CD4-positive, alpha-beta T cell (primary cell): ENCODE data around the gene DENND1A. TPM values are rescaled to one million over a fixed set of nuclear protein-coding genes. Genes with fewer than 3 reads are reported as not detected.

Experiments
- ATAC-seq: fragments of 200-7000 bp; cut with Tn5 transposase; one replicate; pipeline ENCODE4 v1.10.0; 2022; ENCODE audit warnings: mild to moderate bottlenecking; ENCODE audit not compliant: poor library complexity
- CTCF ChIA-PET: fragments of 350-600 bp; sonication (Branson Sonifier 250); formaldehyde crosslinking; loops from one replicate; lab custom pipeline; 2021; ENCODE audit warnings: antibody characterized with exemption, inconsistent platforms; lab: Charles Lee
- POLR2A ChIA-PET: fragments of 350-600 bp; sonication (Branson Sonifier 250); formaldehyde crosslinking; loops from one replicate; lab custom pipeline; 2021; ENCODE audit warnings: antibody characterized with exemption, inconsistent platforms; lab: Charles Lee
- DNase-seq, 14 experiments: peaks; one replicate each; pipeline ENCODE4 v3.0.0-alpha.2; 2013 to 2020; ENCODE audit warnings: mixed read lengths in 2 of 14
- H3K27ac ChIP-seq, 2 donors: one replicate each; pipeline versions ENCODE4 v1.5.1 to v1.7.0; 2013; ENCODE audit warnings: low read length in 2 of 2, low read depth in 1 of 2, mild to moderate bottlenecking in 1 of 2
- H3K27me3 ChIP-seq, 2 experiments: 1 replicate in 1 of 2; 2 replicates in 1 of 2; pipeline versions ENCODE4 v1.6.1 to v1.7.0; 2013; ENCODE audit warnings: low read length in 2 of 2, control low read depth in 1 of 2, mild to moderate bottlenecking in 1 of 2, moderate library complexity in 1 of 2; ENCODE audit not compliant: insufficient read depth in 2 of 2, control insufficient read depth in 1 of 2
- H3K36me3 ChIP-seq: one replicate; pipeline ENCODE4 v1.6.1; 2013; ENCODE audit warnings: low read length, control low read depth; ENCODE audit not compliant: insufficient read depth
- H3K4me1 ChIP-seq: one replicate; pipeline ENCODE4 v1.6.1; 2013; ENCODE audit warnings: low read length, control low read depth; ENCODE audit not compliant: insufficient read depth
- H3K4me3 ChIP-seq: one replicate; pipeline ENCODE4 v1.5.1; 2013; ENCODE audit warnings: mild to moderate bottlenecking, low read length, moderate library complexity
- H3K9me3 ChIP-seq, 2 experiments: 1 replicate in 1 of 2; 2 replicates in 1 of 2; pipeline versions ENCODE4 v1.6.1 to v1.7.0; 2013; ENCODE audit warnings: low read length in 2 of 2, mild to moderate bottlenecking in 2 of 2, control low read depth in 1 of 2, moderate library complexity in 1 of 2; ENCODE audit not compliant: control insufficient read depth in 1 of 2, insufficient read depth in 1 of 2
- H3K27ac Mint-ChIP-seq: one replicate; pipeline ENCODE4 v1.8.0; 2020; ENCODE audit warnings: mixed read lengths
- H3K27me3 Mint-ChIP-seq: one replicate; pipeline ENCODE4 v1.8.0; 2021; ENCODE audit warnings: mixed read lengths
- H3K36me3 Mint-ChIP-seq: one replicate; pipeline ENCODE4 v1.8.0; 2021; ENCODE audit warnings: low read depth, mixed read lengths
- H3K4me1 Mint-ChIP-seq: one replicate; pipeline ENCODE4 v1.8.0; 2021; ENCODE audit warnings: low read depth, mixed read lengths
- H3K4me3 Mint-ChIP-seq: one replicate; pipeline ENCODE4 v1.8.0; 2020; ENCODE audit warnings: mild to moderate bottlenecking, mixed read lengths
- H3K9me3 Mint-ChIP-seq: one replicate; pipeline ENCODE4 v1.8.0; 2020; ENCODE audit warnings: mixed read lengths
- CTCF ChIP-seq: fragments of 200-600 bp; IDR thresholded peaks from one replicate; pipeline ENCODE4 v1.8.0; 2022; ENCODE audit warnings: antibody characterized with exemption, mild to moderate bottlenecking
- intact Hi-C, 2 experiments: fragments of 100-400 bp; cut with DNase I in 1 of 2; cut with micrococcal nuclease in 1 of 2; formaldehyde crosslinking; loops; one replicate each; pipeline versions ENCODE4 v1.15.1 to v1.9.0; 2023 to 2025; cut with DNase I, micrococcal nuclease
- total RNA-seq, 174 experiments: library from RNA in 2 of 174; stranded (reverse) in 2 of 174; gene quantifications; one replicate each; pipeline ENCODE4 v1.2.3 and lab custom pipeline; 2021 to 2026

DENND1A gene
- total RNA-seq, 2 experiments from 2014 or later: 20.0 to 20.6 TPM

GRCh38 chr9:123591283-123591682 is 338.6 kb downstream of the DENND1A start:
- no peak overlapping the region for H3K4me3 Mint-ChIP-seq
- H3K9me3 Mint-ChIP-seq: peaks cover 4% of the 10 kb centered on the region
- H3K4me3 ChIP-seq: no peak overlapping the region
- no peak for DNase-seq
- H3K27ac Mint-ChIP-seq: no peak overlapping the region
- no peaks in the 10 kb centered on the region for H3K4me1 Mint-ChIP-seq
- ChIA-PET CTCF (no interaction called here), POLR2A (no interaction called here)
- no peaks in the 10 kb centered on the region for H3K27me3 Mint-ChIP-seq
- H3K4me1 ChIP-seq: no peaks in the 10 kb centered on the region
- no peaks in the 10 kb centered on the region for H3K27me3 ChIP-seq
- peaks cover 0 to 19% of the 10 kb centered on the region in 2 experiments for H3K9me3 ChIP-seq
- no peak for ATAC-seq
- TF ChIP-seq CTCF: no peak
- H3K36me3 Mint-ChIP-seq: peaks cover 60% of the 10 kb centered on the region
- H3K27ac ChIP-seq: no peak overlapping the region
- no peaks in the 10 kb centered on the region for H3K36me3 ChIP-seq
- intact Hi-C loops: loop anchor here in 1 of 2 experiments (5.0 kb wide), 1 partner anchor 51 kb away; no protein-coding TSS in a partner anchor

- ChIA-PET CTCF (no interaction called here), POLR2A (no interaction called here)
- peaks cover 4% of the 10 kb centered on the region for H3K9me3 Mint-ChIP-seq
- peaks cover 0 to 22% of the 10 kb centered on the region in 2 experiments for H3K9me3 ChIP-seq
- no peaks in the 10 kb centered on the region for H3K36me3 ChIP-seq
- no peaks in the 10 kb centered on the region for H3K27me3 ChIP-seq
- peaks cover 66% of the 10 kb centered on the region for H3K36me3 Mint-ChIP-seq
- TF ChIP-seq CTCF: no peak
- no peak overlapping the region for H3K4me3 ChIP-seq
- H3K4me1 Mint-ChIP-seq: no peaks in the 10 kb centered on the region
- no peak overlapping the region for H3K4me3 Mint-ChIP-seq
- H3K27ac Mint-ChIP-seq: no peak overlapping the region
- no peaks in the 10 kb centered on the region for H3K4me1 ChIP-seq
- intact Hi-C loops: loop anchor here in 1 of 2 experiments (5.0 kb wide), 1 partner anchor 52 kb away; no protein-coding TSS in a partner anchor
- DNase-seq (no peak), ATAC-seq (no peak)
- no peaks in the 10 kb centered on the region for H3K27me3 Mint-ChIP-seq
- no peak overlapping the region for H3K27ac ChIP-seq
Observed at GRCh38 chr9:123590499-123590898, 339.4 kb downstream of the DENND1A start.

- intact Hi-C loops: loop anchor here in 1 of 2 experiments (5.0 kb wide), 1 partner anchor 53 kb away; no protein-coding TSS in a partner anchor
- ATAC-seq: no peak
- CTCF ChIA-PET: no interaction called here
Observed at GRCh38 chr9:123589361-123590239, 340.3 kb downstream of the DENND1A start.

More at GRCh38 chr9:123589361-123590239, 340.3 kb downstream of the DENND1A start:
- Histone ChIP-seq H3K9me3 (peaks cover 0 to 22% of the 10 kb centered on the region in 2 experiments), H3K36me3 (no peaks in the 10 kb centered on the region), H3K4me3 (no peak overlapping the region), H3K27ac (no peak overlapping the region), H3K4me1 (no peaks in the 10 kb centered on the region), H3K27me3 (no peaks in the 10 kb centered on the region)
- H3K4me1 Mint-ChIP-seq: no peaks in the 10 kb centered on the region
- H3K9me3 Mint-ChIP-seq: peaks cover 4% of the 10 kb centered on the region
- H3K4me3 Mint-ChIP-seq: no peak overlapping the region
- DNase-seq: no peak
- POLR2A ChIA-PET: no interaction called here
- H3K27ac Mint-ChIP-seq: no peak overlapping the region
- no peaks in the 10 kb centered on the region for H3K27me3 Mint-ChIP-seq
- H3K36me3 Mint-ChIP-seq: peaks cover 72% of the 10 kb centered on the region
- TF ChIP-seq CTCF: no peak
